Urothelium cell line (cell line): ENCODE measurements around the gene LRRC25.
"Not testable (repeated sequence)": the region's sequence is repeated elsewhere in the genome, so short reads cannot be mapped to it uniquely, and the experiment has no call there.

ENCODE experiments used
- DNase-seq: peaks from one replicate; pipeline ENCODE4 v3.0.0; 2011; ENCODE audit warnings: low spot score, mixed read lengths
- FAIRE-seq: peaks from 2 replicates; lab custom pipeline; 2011; peaks lifted over from hg19 to GRCh38; lab: Jason Lieb, UNC

Gene LRRC25

DNA sequence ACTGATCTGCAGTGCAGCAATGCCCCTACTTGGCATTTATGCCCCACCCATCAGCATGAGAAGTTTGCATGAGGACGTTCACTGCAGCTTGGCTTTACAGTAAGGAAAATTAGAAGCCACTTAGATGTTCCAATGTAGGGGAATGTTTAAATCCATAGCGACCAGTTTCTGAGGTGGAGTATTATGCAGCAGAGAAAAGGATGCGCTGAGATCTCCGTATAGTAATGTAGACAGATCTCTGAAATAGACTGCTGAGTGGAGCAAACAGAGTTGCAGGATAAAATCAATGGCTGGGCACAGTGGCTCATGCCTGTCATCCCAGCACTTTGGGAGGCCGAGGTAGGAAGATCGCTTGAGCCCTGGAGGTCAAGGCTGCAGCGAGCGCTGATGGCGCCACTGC is 46.9 kb downstream of the LRRC25 start:
- DNase-seq (no peak), FAIRE-seq (no peak)

DNA sequence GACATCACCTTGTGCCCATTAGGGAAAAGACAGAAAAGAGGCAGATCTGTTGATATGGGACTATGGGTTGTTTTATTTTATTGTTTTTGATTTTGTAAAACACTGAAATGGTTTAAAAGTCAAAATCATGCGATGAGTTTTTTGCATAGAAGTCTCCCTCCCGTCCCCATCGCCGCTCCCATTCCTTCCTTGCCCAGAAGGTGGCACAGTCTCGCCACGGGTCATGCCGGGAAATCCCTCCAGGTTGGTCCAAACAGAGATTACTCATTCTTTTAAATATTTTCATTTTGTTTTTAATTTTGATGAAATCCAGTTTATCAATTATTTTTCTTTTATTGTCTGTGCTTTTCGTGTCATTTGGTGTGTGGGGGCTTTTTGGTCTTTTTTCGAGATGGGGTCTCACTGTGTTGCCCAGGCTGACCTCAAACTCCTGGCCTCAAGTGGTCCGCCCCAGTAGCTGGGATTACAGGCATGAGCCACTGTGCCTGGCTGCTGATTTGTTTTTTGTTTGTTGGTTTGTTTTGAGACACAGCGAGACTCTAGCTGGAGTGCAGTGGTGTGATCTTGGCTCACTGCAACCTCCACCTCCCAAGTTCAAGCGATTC is 47.8 kb downstream of the LRRC25 start:
- DNase-seq (peak; percentile 51), FAIRE-seq (no peak)

DNA sequence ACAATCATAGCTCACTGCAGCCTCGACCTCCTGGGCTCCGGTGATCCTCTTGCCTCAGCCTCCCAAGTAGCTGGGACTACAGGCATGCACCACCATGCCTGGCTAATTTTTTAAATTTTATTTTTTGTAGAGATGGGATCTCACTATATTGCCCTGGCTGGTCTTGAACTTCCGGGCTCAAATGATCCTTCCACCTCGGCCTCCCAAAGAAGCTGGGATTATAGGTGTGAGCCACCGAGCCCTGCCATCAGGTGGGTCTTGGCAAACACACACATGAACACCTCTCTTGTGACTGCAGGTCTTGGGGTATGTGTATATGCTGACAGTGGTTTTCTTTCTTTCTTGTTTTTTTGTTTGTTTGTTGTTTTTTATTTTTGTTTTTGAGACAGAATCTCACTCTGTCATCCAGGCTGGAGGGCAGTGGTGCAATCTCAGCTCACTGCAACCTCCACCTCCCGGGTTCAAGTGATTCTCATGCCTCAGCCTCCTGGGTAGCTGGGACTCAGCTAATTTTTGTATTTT is 48.5 kb downstream of the LRRC25 start:
- not testable (repeated sequence) for DNase-seq, FAIRE-seq

DNA sequence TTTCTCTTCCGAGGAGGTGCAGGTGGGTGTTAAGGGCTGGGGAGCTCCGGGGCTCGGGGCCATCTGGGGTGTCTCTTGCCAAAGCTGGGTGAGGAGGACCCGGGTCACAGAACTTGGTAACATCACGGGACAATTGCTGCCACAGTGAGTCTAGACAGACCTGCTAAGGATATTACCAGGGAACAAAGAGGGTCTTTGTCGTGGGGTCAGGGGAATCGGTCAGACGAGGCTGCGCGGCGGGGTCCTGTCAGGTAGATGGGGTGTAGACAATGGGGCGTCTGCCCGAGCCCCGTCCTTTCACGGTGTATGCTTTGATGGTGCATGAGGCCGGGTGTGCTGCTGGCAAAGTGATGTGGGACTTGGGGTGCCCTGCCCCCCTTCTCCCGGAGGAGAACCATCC is 49.3 kb downstream of the LRRC25 start:
- no peak for FAIRE-seq
- no peak for DNase-seq

DNA sequence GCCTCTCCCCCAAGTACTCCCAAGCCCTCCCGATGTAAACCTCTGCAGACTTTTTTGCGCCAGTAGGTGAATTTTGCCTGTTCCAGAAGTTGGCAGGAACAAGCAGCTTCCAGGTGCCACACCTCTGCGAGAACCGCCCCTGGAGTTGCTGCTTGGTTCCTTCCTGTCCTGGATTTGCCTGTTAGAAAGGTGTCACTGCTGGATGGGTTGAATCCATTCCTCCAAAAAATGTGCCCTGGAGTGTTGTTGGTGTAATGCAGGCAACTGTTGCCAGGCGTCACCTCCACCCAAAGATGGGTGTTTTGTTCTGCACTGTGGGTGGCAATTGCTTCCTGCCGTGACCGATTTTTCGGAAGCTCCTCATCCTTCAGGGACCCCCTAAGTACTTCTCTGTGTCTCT is 51.3 kb downstream of the LRRC25 start:
- no peak for DNase-seq

DNA sequence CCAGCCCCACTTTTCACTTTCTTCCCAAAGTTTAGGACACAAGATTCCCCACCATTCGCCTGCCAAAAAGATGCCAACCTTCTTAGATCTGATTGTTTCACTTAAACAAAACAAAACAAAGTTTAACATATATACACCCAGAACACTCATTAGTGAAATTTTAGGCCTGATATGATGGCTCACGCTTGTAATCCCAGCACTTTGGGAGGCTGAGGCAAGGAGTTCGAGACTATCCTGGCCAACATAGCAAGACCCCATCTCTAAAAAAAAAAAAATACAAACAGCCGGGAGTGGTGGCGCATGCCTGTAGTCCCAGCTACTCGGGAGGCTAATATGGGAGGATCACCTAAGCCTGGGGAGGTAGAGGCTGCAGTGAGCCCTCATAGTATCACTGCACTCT is 52.1 kb downstream of the LRRC25 start:
- no peak for DNase-seq
- FAIRE-seq = no peak

More for the DNA sequence above, 51.3 kb downstream of the LRRC25 start:
- no peak for FAIRE-seq

DNA sequence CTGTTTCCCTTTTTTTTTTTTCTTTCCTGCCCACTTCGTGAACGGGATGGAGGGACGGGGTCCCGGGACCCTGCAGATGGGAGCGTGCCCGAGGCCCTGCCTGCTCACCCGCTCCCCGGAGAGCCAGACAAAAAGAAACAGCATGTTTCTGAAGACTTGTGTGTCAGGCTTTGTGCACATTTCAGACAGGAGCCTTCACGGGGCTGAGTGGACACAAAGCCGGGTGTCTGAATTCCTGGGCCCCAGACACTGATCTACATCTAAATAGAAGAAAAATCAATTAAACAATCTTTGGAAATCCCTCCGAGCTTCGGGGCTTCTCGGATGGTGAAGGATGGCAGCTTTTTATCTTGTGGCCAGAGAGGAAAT is 52.9 kb downstream of the LRRC25 start:
- DNase-seq = no peak
- FAIRE-seq = no peak

DNA sequence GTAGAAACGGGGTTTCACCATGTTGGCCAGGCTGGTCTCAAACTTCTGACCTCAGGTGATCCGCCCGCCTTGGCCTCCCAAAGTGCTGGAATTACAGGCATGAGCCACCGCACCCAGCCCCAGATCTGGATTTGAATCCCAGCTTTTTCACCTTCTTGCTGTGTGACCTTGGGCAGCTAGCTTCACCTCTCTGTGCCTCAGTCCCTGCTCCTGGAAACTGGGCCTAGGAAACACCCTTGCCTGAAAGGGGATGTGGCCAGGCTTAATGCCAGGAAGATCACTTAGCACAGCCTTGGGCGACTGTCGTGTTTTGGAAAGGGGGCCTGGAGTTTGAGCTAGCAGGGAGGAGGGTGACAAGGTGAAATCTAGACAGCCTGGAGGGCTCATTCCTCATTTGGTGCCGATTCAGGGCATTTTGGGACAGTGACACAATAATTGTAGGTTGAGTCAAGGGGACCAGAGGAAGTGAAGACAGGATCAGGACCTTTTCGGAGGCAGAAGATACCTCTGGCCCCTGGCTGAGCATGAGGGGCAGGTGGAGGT is 55.3 kb downstream of the LRRC25 start:
- FAIRE-seq (no peak), DNase-seq (no peak)
